H1 (cell line): ENCODE results near the gene KLHL40. TPM values are rescaled to one million over a fixed set of nuclear protein-coding genes. Genes with fewer than 3 reads are reported as not detected.

Experiments
- CTCF ChIA-PET: fragments of 300-600 bp; sonication (Branson Sonifier 250); formaldehyde crosslinking; loops from one replicate; lab custom pipeline; 2021; ENCODE audit not compliant: partially characterized antibody; lab: Charles Lee
- POLR2A ChIA-PET: fragments of 300-600 bp; sonication (Branson Sonifier 250); formaldehyde crosslinking; loops from one replicate; lab custom pipeline; 2021; ENCODE audit warnings: inconsistent platforms; ENCODE audit not compliant: partially characterized antibody; lab: Charles Lee
- DNase-seq, 2 experiments: peaks; one replicate each; pipeline versions ENCODE4 v3.0.0 to v3.0.0-alpha.2; 2010 to 2022; ENCODE audit warnings: low spot score in 2 of 2, low read depth in 1 of 2, mixed read lengths in 1 of 2
- FAIRE-seq: peaks from 2 replicates; lab custom pipeline; 2011; peaks lifted over from hg19 to GRCh38; lab: Jason Lieb, UNC
- H2AFZ ChIP-seq: 2 replicates; pipeline ENCODE4 v1.8.1; 2012; ENCODE audit warnings: low read length, inconsistent platforms
- H2AK5ac ChIP-seq: 2 replicates; pipeline ENCODE4 v1.6.1; 2013; ENCODE audit warnings: low read depth, low read length
- H2BK120ac ChIP-seq: replicated peaks from 2 replicates; pipeline ENCODE3; 2013; ENCODE audit warnings: low read depth, low read length, inconsistent platforms
- H2BK12ac ChIP-seq: 2 replicates; pipeline ENCODE4 v1.6.1; 2013; ENCODE audit warnings: low read depth, low read length
- H2BK15ac ChIP-seq: 2 replicates; pipeline ENCODE4 v1.6.1; 2013; ENCODE audit warnings: low read length
- H2BK20ac ChIP-seq: 2 replicates; pipeline ENCODE4 v1.6.1; 2013; ENCODE audit warnings: low read length
- H2BK5ac ChIP-seq: 2 replicates; pipeline ENCODE4 v1.6.1; 2013; ENCODE audit warnings: low read depth, low read length
- H3K14ac ChIP-seq: 2 replicates; pipeline ENCODE4 v1.6.1; 2013; ENCODE audit warnings: inconsistent platforms; ENCODE audit not compliant: insufficient read length
- H3K18ac ChIP-seq: 2 replicates; pipeline ENCODE4 v1.6.1; 2013; ENCODE audit warnings: low read length; ENCODE audit errors: extremely low read depth
- H3K23ac ChIP-seq: 2 replicates; pipeline ENCODE4 v1.6.1; 2013; ENCODE audit warnings: inconsistent platforms; ENCODE audit not compliant: insufficient read length
- H3K23me2 ChIP-seq: 2 replicates; pipeline ENCODE4 v1.6.1; 2013; ENCODE audit warnings: low read depth, low read length
- H3K27ac ChIP-seq: 2 replicates; pipeline ENCODE4 v1.6.1; 2011; ENCODE audit warnings: low read depth, low read length, inconsistent platforms
- H3K27me3 ChIP-seq, 4 experiments: replicated peaks in 1 of 4; 1 replicate in 1 of 4; 2 replicates in 3 of 4; pipeline versions ENCODE4 v1.6.1 to v1.8.1; 2011 to 2013; ENCODE audit warnings: low read length in 3 of 4, mild to moderate bottlenecking in 3 of 4, inconsistent platforms in 2 of 4, mixed read lengths in 2 of 4, moderate library complexity in 1 of 4; ENCODE audit not compliant: control insufficient read depth in 3 of 4, insufficient read depth in 3 of 4; ENCODE audit errors: extremely low read depth in 1 of 4
- H3K36me3 ChIP-seq, 4 experiments: 2 replicates each; pipeline versions ENCODE4 v1.6.1 to v1.8.1; 2011 to 2013; ENCODE audit warnings: mild to moderate bottlenecking in 4 of 4, low read length in 3 of 4, moderate library complexity in 2 of 4, control low read depth in 1 of 4, inconsistent platforms in 1 of 4; ENCODE audit not compliant: insufficient read depth in 4 of 4, control insufficient read depth in 2 of 4
- H3K4ac ChIP-seq: replicated peaks from 2 replicates; pipeline ENCODE3; 2013; ENCODE audit warnings: low read length, low read depth, mixed read lengths, inconsistent platforms; ENCODE audit not compliant: insufficient read length
- H3K4me1 ChIP-seq, 4 experiments: replicated peaks in 1 of 4; 1 replicate in 1 of 4; 2 replicates in 3 of 4; pipeline versions ENCODE4 v1.6.1 to v1.8.1; 2011 to 2013; ENCODE audit warnings: low read length in 3 of 4, inconsistent platforms in 2 of 4, mixed read lengths in 1 of 4; ENCODE audit not compliant: insufficient read depth in 4 of 4, control insufficient read depth in 3 of 4
- H3K4me2 ChIP-seq, 2 experiments: 2 replicates each; pipeline versions ENCODE4 v1.6.1 to v1.8.1; 2011 to 2013; ENCODE audit warnings: low read depth in 2 of 2, low read length in 2 of 2, control low read depth in 1 of 2, inconsistent platforms in 1 of 2, mild to moderate bottlenecking in 1 of 2; ENCODE audit not compliant: insufficient read depth in 1 of 2
- H3K4me3 ChIP-seq, 4 experiments: fragments of 200-600, 300-600 bp in 1 of 4; sonication (generic), shearing (Covaris generic), sonication (Bioruptor Twin) in 1 of 4; 2 replicates each; pipeline versions ENCODE4 v1.5.1 to v1.8.1; 2011 to 2016; ENCODE audit warnings: low read length in 4 of 4, low read depth in 3 of 4, control low read depth in 2 of 4, inconsistent platforms in 2 of 4, mild to moderate bottlenecking in 2 of 4, mixed read lengths in 1 of 4, moderate library complexity in 1 of 4; ENCODE audit not compliant: insufficient read depth in 2 of 4; ENCODE audit errors: extremely low read depth in 1 of 4
- H3K56ac ChIP-seq: replicated peaks from 2 replicates; pipeline ENCODE3; 2013; ENCODE audit warnings: low read depth, mild to moderate bottlenecking, mixed read lengths, low read length, inconsistent platforms; ENCODE audit not compliant: insufficient read length
- H3K79me1 ChIP-seq: 2 replicates; pipeline ENCODE4 v1.6.1; 2013; ENCODE audit warnings: low read depth, low read length, control low read depth
- H3K79me2 ChIP-seq, 2 experiments: 2 replicates each; pipeline versions ENCODE4 v1.6.1 to v1.8.1; 2012 to 2013; ENCODE audit warnings: low read length in 2 of 2, mild to moderate bottlenecking in 2 of 2, inconsistent platforms in 1 of 2; ENCODE audit not compliant: insufficient read depth in 2 of 2, control insufficient read depth in 1 of 2
- H3K9ac ChIP-seq, 4 experiments: replicated peaks in 1 of 4; 1 replicate in 1 of 4; 2 replicates in 3 of 4; pipeline versions ENCODE4 v1.6.1 to v1.8.1; 2011 to 2013; ENCODE audit warnings: low read depth in 3 of 4, low read length in 3 of 4, control low read depth in 2 of 4, mild to moderate bottlenecking in 2 of 4, moderate library complexity in 2 of 4, inconsistent platforms in 1 of 4; ENCODE audit errors: extremely low read depth in 1 of 4
- H3K9me3 ChIP-seq, 2 experiments: 2 replicates each; pipeline versions ENCODE4 v1.6.1 to v1.8.1; 2012 to 2013; ENCODE audit warnings: mild to moderate bottlenecking in 2 of 2, moderate library complexity in 2 of 2, control low read depth in 1 of 2, inconsistent platforms in 1 of 2, low read depth in 1 of 2, low read length in 1 of 2, mixed read lengths in 1 of 2; ENCODE audit not compliant: insufficient read depth in 2 of 2
- H4K20me1 ChIP-seq, 2 experiments: replicated peaks in 1 of 2; 2 replicates each; pipeline versions ENCODE3 to v1.8.1; 2011 to 2013; ENCODE audit warnings: inconsistent platforms in 2 of 2, low read length in 2 of 2, mild to moderate bottlenecking in 1 of 2; ENCODE audit not compliant: insufficient read depth in 2 of 2, control insufficient read depth in 1 of 2
- H4K5ac ChIP-seq: 2 replicates; pipeline ENCODE4 v1.6.1; 2013; ENCODE audit warnings: low read length, low read depth, mixed read lengths, inconsistent platforms; ENCODE audit not compliant: insufficient read length
- H4K8ac ChIP-seq: 2 replicates; pipeline ENCODE4 v1.8.0; 2013; ENCODE audit warnings: mild to moderate bottlenecking, moderate library complexity, low read length, inconsistent platforms; ENCODE audit not compliant: insufficient read depth; ENCODE audit errors: extremely low read depth
- H4K91ac ChIP-seq: replicated peaks from 2 replicates; pipeline ENCODE3; 2013; ENCODE audit warnings: low read length, mixed read lengths, inconsistent platforms; ENCODE audit not compliant: insufficient read length
- BRCA1 ChIP-seq: IDR thresholded peaks from 2 replicates; pipeline ENCODE4 v1.6.1; 2012; ENCODE audit warnings: low read depth, low read length, improper control_type of control experiment
- HDAC2 ChIP-seq, 2 experiments: fragments of 300-600 bp in 1 of 2; sonication (generic) in 1 of 2; IDR thresholded peaks; 2 replicates each; pipeline ENCODE4 v1.6.1; 2011 to 2012; ENCODE audit warnings: low read depth in 2 of 2, low read length in 2 of 2, mild to moderate bottlenecking in 2 of 2, moderate library complexity in 2 of 2, borderline replicate concordance in 1 of 2, inconsistent platforms in 1 of 2
- KDM5A ChIP-seq: fragments of 200-600 bp; IDR thresholded peaks from 2 replicates; pipeline ENCODE4 v1.7.1; 2012; ENCODE audit warnings: mild to moderate bottlenecking, low read length, inconsistent platforms, mixed read lengths
- NANOG ChIP-seq: IDR thresholded peaks from 2 replicates; pipeline ENCODE4 v1.6.1; 2011; ENCODE audit warnings: low read length, low read depth, mild to moderate bottlenecking, inconsistent platforms; ENCODE audit not compliant: insufficient read depth, poor library complexity, severe bottlenecking
- RBBP5 ChIP-seq: IDR thresholded peaks from 2 replicates; pipeline ENCODE4 v1.7.1; 2012; ENCODE audit warnings: low read depth, mild to moderate bottlenecking, inconsistent platforms, low read length, moderate library complexity, borderline replicate concordance
- SAP30 ChIP-seq: fragments of 300-600 bp; sonication (generic); IDR thresholded peaks from 2 replicates; pipeline ENCODE4 v1.7.1; 2012; ENCODE audit warnings: low read length, moderate library complexity, mild to moderate bottlenecking, inconsistent platforms; ENCODE audit not compliant: insufficient read depth, insufficient replicate concordance
- SRF ChIP-seq: IDR thresholded peaks from 2 replicates; pipeline ENCODE4 v1.6.1; 2011; ENCODE audit warnings: mild to moderate bottlenecking, low read depth, low read length, moderate library complexity
- WGBS, 2 experiments: shearing (Covaris generic) in 1 of 2; methylation state at CpG; one replicate each; pipeline versions ENCODE4 v1.1.6 to v1.1.7; 2013 to 2015; ENCODE audit warnings: low lambda C conversion rate in 2 of 2, mixed read lengths in 2 of 2, inconsistent platforms in 1 of 2, low coverage in 1 of 2, missing lambda C conversion rate in 1 of 2; ENCODE audit not compliant: insufficient replicate concordance in 2 of 2, insufficient coverage in 1 of 2, insufficient read length in 1 of 2; ENCODE audit errors: extremely low coverage in 1 of 2, missing lambda C conversion rate in 1 of 2; 5-methylcytosine and 5-hydroxymethylcytosine counted together
- polyA plus RNA-seq, 7 experiments: library from polyadenylated mRNA; depleted of rRNA in 3 of 7; stranded (reverse) in 5 of 7; unstranded in 2 of 7; fragments of >200 nt in 5 of 7; fragments of 200-250 nt in 2 of 7; gene quantifications; 1 replicate in 5 of 7; 2 replicates in 1 of 7; 4 replicates in 1 of 7; pipeline versions ENCODE4 v1.2.1 to v1.2.3, GENCODE V29; 2011 to 2013; ENCODE audit warnings: missing spikeins in 2 of 7, mixed read lengths in 2 of 7
- total RNA-seq: library from RNA; stranded (reverse); fragmentation: NEBNext Ultra II Directional; extraction: Animal tissue kit (Norgen Biotek cat#: 25700); gene quantifications from 2 replicates; pipeline ENCODE4 v1.2.1, GENCODE V29; 2021
- TF ChIP-seq, protein P1 (sequence below): IDR thresholded peaks from 2 replicates; pipeline ENCODE4 v1.6.1; 2011; ENCODE audit warnings: low read length, improper control_type of control experiment

KLHL40 gene
- total and polyA plus RNA-seq, 2 of the 8 experiments (the other 6 are each of a cell fraction or from before 2014, with no cell fraction given) = 0.02 TPM; not detected in 1

DNA sequence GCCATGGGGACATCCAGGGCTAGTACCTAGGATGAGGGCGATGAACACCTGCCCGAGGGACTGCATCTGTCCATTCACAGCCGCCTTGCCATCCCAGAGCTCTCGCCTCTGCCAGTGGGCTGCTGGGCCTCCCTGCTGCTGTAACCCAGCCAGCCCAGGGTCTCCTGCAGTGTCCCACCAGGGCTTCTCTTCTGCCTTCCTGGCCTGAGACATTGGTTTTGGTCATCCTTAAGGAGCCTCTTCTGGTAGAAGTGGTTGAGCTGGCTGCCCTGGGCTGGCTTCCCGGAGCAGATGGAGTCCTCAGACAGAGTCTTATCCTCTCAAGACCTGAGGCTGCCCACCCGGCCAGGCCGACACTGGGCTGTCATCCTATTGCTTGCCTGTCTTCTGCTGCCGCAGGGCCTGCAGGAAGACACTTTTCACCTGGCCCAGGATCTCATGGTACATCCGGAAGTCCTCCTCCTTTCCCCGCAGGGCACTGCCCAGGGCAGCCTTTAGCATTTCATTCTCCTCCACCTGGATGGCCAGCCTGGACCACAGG is 23.3 kb downstream of the KLHL40 start:
- no peak overlapping the region for H3K14ac ChIP-seq
- H3K36me3 ChIP-seq = no peaks in the 10 kb centered on the region
- H3K4me2 ChIP-seq = no peak overlapping the region
- H4K5ac ChIP-seq = no peak overlapping the region
- no peak overlapping the region for H3K9ac ChIP-seq
- no peak overlapping the region for H3K18ac ChIP-seq
- no peak overlapping the region for H4K91ac ChIP-seq
- H3K9me3 ChIP-seq = no peaks in the 10 kb centered on the region
- ChIA-PET POLR2A (no interaction called here), CTCF (interaction anchor here (1.1 to 11.4 kb wide), 2 partner anchors 36 to 38 kb away, joined by 3 to 53 read pairs; no protein-coding TSS in a partner anchor)
- H2BK15ac ChIP-seq = no peak overlapping the region
- H4K20me1 ChIP-seq = no peaks in the 10 kb centered on the region
- H3K79me1 ChIP-seq = no peaks in the 10 kb centered on the region
- H3K56ac ChIP-seq = no peak overlapping the region
- H3K23me2 ChIP-seq = no peaks in the 10 kb centered on the region
- no peak overlapping the region for H4K8ac ChIP-seq
- H2AK5ac ChIP-seq = no peak overlapping the region
- no peak overlapping the region for H3K23ac ChIP-seq
- H2AFZ ChIP-seq = no peak overlapping the region
- no peaks in the 10 kb centered on the region; a peak in 2 of 7 replicates for H3K4me1 ChIP-seq
- H3K27ac ChIP-seq = no peak overlapping the region
- 86% methylated on average over 10 of the region's 10 CpGs; no CpG with 5 or more reads in 1 of the 2 experiments for WGBS, 2 experiments
- no peak overlapping the region for H3K4ac ChIP-seq
- FAIRE-seq = no peak
- no peak overlapping the region for H2BK120ac ChIP-seq
- no peak for DNase-seq
- no peak overlapping the region for H2BK12ac ChIP-seq
- H3K4me3 ChIP-seq = no peak overlapping the region
- no peaks in the 10 kb centered on the region for H3K79me2 ChIP-seq
- no peaks in the 10 kb centered on the region; a peak in 1 of 7 replicates for H3K27me3 ChIP-seq
- H2BK20ac ChIP-seq = no peak overlapping the region
- no peak overlapping the region for H2BK5ac ChIP-seq
- no peak for TF ChIP-seq RBBP5
- TF ChIP-seq HDAC2 (IDR thresholded peaks at IDR 0.05; ENCODE audit: borderline replicate concordance in 1 of 2, low read depth in 2 of 2, low read length in 2 of 2) = no peak
- TF ChIP-seq SRF = no peak
- no peak for TF ChIP-seq BRCA1
- no peak for TF ChIP-seq SAP30
- no peak for TF ChIP-seq NANOG
- no peak for TF ChIP-seq KDM5A
- TF ChIP-seq, protein P1, sequence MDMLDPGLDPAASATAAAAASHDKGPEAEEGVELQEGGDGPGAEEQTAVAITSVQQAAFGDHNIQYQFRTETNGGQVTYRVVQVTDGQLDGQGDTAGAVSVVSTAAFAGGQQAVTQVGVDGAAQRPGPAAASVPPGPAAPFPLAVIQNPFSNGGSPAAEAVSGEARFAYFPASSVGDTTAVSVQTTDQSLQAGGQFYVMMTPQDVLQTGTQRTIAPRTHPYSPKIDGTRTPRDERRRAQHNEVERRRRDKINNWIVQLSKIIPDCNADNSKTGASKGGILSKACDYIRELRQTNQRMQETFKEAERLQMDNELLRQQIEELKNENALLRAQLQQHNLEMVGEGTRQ = no peak
